AG04450 (cell line): Measurements from ENCODE around the gene ABLIM2. TPM values are rescaled to one million over a fixed set of nuclear protein-coding genes. Genes with fewer than 3 reads are reported as not detected.

Experiments
- CTCF ChIA-PET: fragments of 300-600, 350-600 bp; formaldehyde crosslinking; extraction: SDS; loops from one replicate; lab custom pipeline; 2022; ENCODE audit warnings: antibody characterized with exemption, inconsistent platforms; lab: Charles Lee
- POLR2A ChIA-PET: fragments of 350-600 bp; formaldehyde crosslinking; extraction: SDS; loops from one replicate; lab custom pipeline; 2021; ENCODE audit warnings: antibody characterized with exemption, inconsistent platforms; lab: Yijun Ruan, JAX
- DNase-seq: peaks from one replicate; pipeline ENCODE4 v3.0.0-alpha.2; 2011; ENCODE audit warnings: low read depth, low spot score
- H3K27ac ChIP-seq: one replicate; pipeline ENCODE4 v1.5.1; 2012; ENCODE audit warnings: low read depth, low read length, control low read depth
- H3K27me3 ChIP-seq: one replicate; pipeline ENCODE4 v1.6.0; 2012; ENCODE audit warnings: low read length; ENCODE audit not compliant: control insufficient read depth, insufficient read depth
- H3K4me3 ChIP-seq: 2 replicates; pipeline ENCODE4 v1.5.1; 2011; ENCODE audit warnings: mild to moderate bottlenecking, low read depth, low read length, control low read depth
- H3K9me3 ChIP-seq: 2 replicates; pipeline ENCODE4 v1.5.1; 2012; ENCODE audit warnings: low read length; ENCODE audit not compliant: control insufficient read depth, insufficient read depth
- CTCF ChIP-seq: IDR thresholded peaks from 2 replicates; pipeline ENCODE4 v1.5.1; 2011; ENCODE audit warnings: low read depth, low read length, control low read depth, inconsistent platforms
- polyA plus RNA-seq: library from polyadenylated mRNA; depleted of rRNA; stranded (reverse); fragments of >200 nt; gene quantifications from 2 replicates; pipeline ENCODE4 v1.2.3, GENCODE V29; 2011

The ABLIM2 gene
- polyA plus RNA-seq, 1 experiment: not detected

GRCh38 chr4:7959078-7959477 lies 199.5 kb downstream of the ABLIM2 start:
- Histone ChIP-seq H3K27me3 (peaks cover 2% of the 10 kb centered on the region), H3K4me3 (no peak overlapping the region), H3K9me3 (no peaks in the 10 kb centered on the region), H3K27ac (no peak overlapping the region)
- ChIA-PET POLR2A (interaction anchor here (0.7 to 1.1 kb wide), 2 partner anchors 19 to 443 kb away, joined by 3 read pairs; partner anchors contain the start of gene AFAP1), CTCF (interaction anchor here (0.6 to 1.7 kb wide), 3 partner anchors 13 to 157 kb away, joined by 3 read pairs; no protein-coding TSS in a partner anchor)
- no peak; the same call in 1 of the 2 replicates for TF ChIP-seq CTCF
- DNase-seq: no peak

- no peak for TF ChIP-seq CTCF
- POLR2A ChIA-PET: no interaction called here
- H3K9me3 ChIP-seq: no peaks in the 10 kb centered on the region
- CTCF ChIA-PET: interaction anchor here (0.6 to 1.0 kb wide), 2 partner anchors 155 kb away, joined by 3 to 4 read pairs; no protein-coding TSS in a partner anchor
- H3K27ac ChIP-seq: no peak overlapping the region
- no peaks in the 10 kb centered on the region for H3K27me3 ChIP-seq
- no peak overlapping the region for H3K4me3 ChIP-seq
- DNase-seq: no peak
Measured at GRCh38 chr4:7956934-7957656, 201.5 kb downstream of the ABLIM2 start.

- Histone ChIP-seq H3K9me3 (no peaks in the 10 kb centered on the region), H3K27me3 (no peaks in the 10 kb centered on the region), H3K27ac (no peak overlapping the region), H3K4me3 (no peak overlapping the region)
- DNase-seq: no peak
- POLR2A ChIA-PET: interaction anchor here (0.8 kb wide), 1 partner anchor 14 kb away, joined by 4 read pairs; no protein-coding TSS in a partner anchor
- CTCF ChIA-PET: interaction anchor here (0.6 kb wide), 1 partner anchor 154 kb away, joined by 4 read pairs; no protein-coding TSS in a partner anchor
- no peak for TF ChIP-seq CTCF
Measured at GRCh38 chr4:7956270-7956808, 202.3 kb downstream of the ABLIM2 start.

GRCh38 chr4:7955393-7955792 lies 203.2 kb downstream of the ABLIM2 start:
- DNase-seq: no peak
- no peak overlapping the region for H3K27ac ChIP-seq
- ChIA-PET POLR2A (interaction anchor here (0.7 kb wide), 1 partner anchor 924 kb away, joined by 6 read pairs; no protein-coding TSS in a partner anchor), CTCF (interaction anchor here (0.6 to 0.7 kb wide), 3 partner anchors 14 to 157 kb away, joined by 4 to 9 read pairs (median 6); no protein-coding TSS in a partner anchor)
- no peaks in the 10 kb centered on the region for H3K27me3 ChIP-seq
- H3K4me3 ChIP-seq: no peak overlapping the region
- peaks cover 7% of the 10 kb centered on the region for H3K9me3 ChIP-seq
- TF ChIP-seq CTCF: no peak
